HCT116 (cell line): ENCODE results near the gene NR4A1. TPM values are rescaled to one million over a fixed set of nuclear protein-coding genes. Genes with fewer than 3 reads are reported as not detected.

Experiments
- ATAC-seq: fragments of 200-7000 bp; cut with Tn5 transposase; 2 replicates; pipeline ENCODE4 v1.9.1; 2020; ENCODE audit warnings: mild to moderate bottlenecking, moderate library complexity
- BruUV-seq: library from RNA; stranded (reverse); fragments of 400-500 nt; replicated peaks from 2 replicates; lab custom pipeline; 2021; lab: Mats Ljungman, UMichigan
- CTCF ChIA-PET: fragments of 300-600 bp; sonication (Branson Sonifier 250); formaldehyde crosslinking; loops from one replicate; lab custom pipeline; 2021; ENCODE audit warnings: antibody characterized with exemption; lab: Charles Lee
- POLR2A ChIA-PET: fragments of 300-600, 350-600 bp; sonication (Branson Sonifier 250); formaldehyde crosslinking; loops from one replicate; lab custom pipeline; 2021; ENCODE audit warnings: antibody characterized with exemption; lab: Charles Lee
- RAD21 ChIA-PET, 2 experiments: fragments of 300-600 bp; sonication (Branson Sonifier 250); formaldehyde crosslinking; loops; one replicate each; lab custom pipeline; 2023; ENCODE audit warnings: low total read pairs in 2 of 2; ENCODE audit not compliant: uncharacterized antibody in 2 of 2, unreplicated experiment in 2 of 2, low non-redundant PET in 1 of 2; lab: Charles Lee
- DNase-seq: peaks from one replicate; pipeline ENCODE4 v3.0.0-alpha.2; 2010; ENCODE audit warnings: low read depth, low spot score
- H2AFZ ChIP-seq: fragments of 200-600 bp; shearing (Covaris generic), sonication (generic); 2 replicates; pipeline ENCODE4 v1.6.1; 2017; ENCODE audit warnings: low read depth, mixed run types, mixed read lengths, antibody characterized with exemption, low read length; ENCODE audit not compliant: poor library complexity, severe bottlenecking
- H3K27ac ChIP-seq: 2 replicates; pipeline ENCODE4 v1.5.1; 2012; ENCODE audit warnings: low read depth, low read length
- H3K27me3 ChIP-seq: fragments of 200-600 bp; sonication (generic); 2 replicates; pipeline ENCODE4 v1.6.1; 2016; ENCODE audit warnings: mixed run types, low read length, mixed read lengths; ENCODE audit not compliant: insufficient read depth
- H3K36me3 ChIP-seq, 2 experiments: fragments of 200-500 bp in 1 of 2; fragments of 200-600 bp in 1 of 2; sonication (Bioruptor generic) in 1 of 2; sonication (generic) in 1 of 2; 2 replicates each; pipeline versions ENCODE4 v1.5.1 to v1.6.1; 2014 to 2016; ENCODE audit warnings: low read length in 2 of 2, inconsistent platforms in 1 of 2, mixed read lengths in 1 of 2, mixed run types in 1 of 2; ENCODE audit not compliant: insufficient read depth in 2 of 2, control insufficient read depth in 1 of 2
- H3K4me1 ChIP-seq, 2 experiments: fragments of 200-600 bp in 1 of 2; sonication (generic) in 1 of 2; 2 replicates each; pipeline versions ENCODE4 v1.5.1 to v1.6.1; 2012 to 2017; ENCODE audit warnings: low read length in 2 of 2, inconsistent platforms in 1 of 2, mild to moderate bottlenecking in 1 of 2, mixed read lengths in 1 of 2, mixed run types in 1 of 2, moderate library complexity in 1 of 2; ENCODE audit not compliant: insufficient read depth in 2 of 2, control insufficient read depth in 1 of 2
- H3K4me2 ChIP-seq: fragments of 200-600 bp; sonication (generic); 2 replicates; pipeline ENCODE4 v1.6.1; 2017; ENCODE audit warnings: mixed run types, low read length, mixed read lengths
- H3K4me3 ChIP-seq, 2 experiments: fragments of 200-600 bp in 1 of 2; sonication (generic) in 1 of 2; replicated peaks in 1 of 2; 2 replicates each; pipeline ENCODE4 v1.5.1; 2011 to 2016; ENCODE audit warnings: low read length in 2 of 2, control low read depth in 1 of 2, low read depth in 1 of 2, mild to moderate bottlenecking in 1 of 2, mixed read lengths in 1 of 2, mixed run types in 1 of 2
- H3K79me2 ChIP-seq: fragments of 200-600 bp; sonication (generic); 2 replicates; pipeline ENCODE4 v1.6.1; 2017; ENCODE audit warnings: mild to moderate bottlenecking, mixed run types, low read length, moderate library complexity, mixed read lengths; ENCODE audit not compliant: insufficient read depth
- H3K9ac ChIP-seq: fragments of 200-600 bp; sonication (generic); 2 replicates; pipeline ENCODE4 v1.6.1; 2016; ENCODE audit warnings: low read length, mixed read lengths
- H3K9me2 ChIP-seq: fragments of 200-600 bp; sonication (generic), shearing (Covaris generic); 2 replicates; pipeline ENCODE4 v1.6.1; 2017; ENCODE audit warnings: mixed run types, mild to moderate bottlenecking, moderate library complexity; ENCODE audit not compliant: insufficient read depth
- H3K9me3 ChIP-seq, 2 experiments: fragments of 200-500 bp in 1 of 2; fragments of 200-600 bp in 1 of 2; sonication (Bioruptor generic) in 1 of 2; sonication (generic) in 1 of 2; 2 replicates each; pipeline ENCODE4 v1.6.1; 2014 to 2017; ENCODE audit warnings: low read length in 2 of 2, mixed read lengths in 2 of 2, inconsistent platforms in 1 of 2, low read depth in 1 of 2, mild to moderate bottlenecking in 1 of 2, mixed run types in 1 of 2, moderate library complexity in 1 of 2; ENCODE audit not compliant: control insufficient read depth in 1 of 2, insufficient read depth in 1 of 2
- H4K20me1 ChIP-seq: fragments of 200-600 bp; sonication (generic), shearing (Covaris generic); 2 replicates; pipeline ENCODE4 v1.6.1; 2017; ENCODE audit warnings: mixed run types, mild to moderate bottlenecking, moderate library complexity; ENCODE audit not compliant: insufficient read depth
- CEBPB ChIP-seq: IDR thresholded peaks from 2 replicates; pipeline ENCODE4 v1.6.1; 2012; ENCODE audit warnings: low read depth
- CTCF ChIP-seq, 3 experiments: fragments of 200-600 bp in 1 of 3; sonication (generic) in 1 of 3; IDR thresholded peaks in 2 of 3; conservative IDR thresholded peaks in 1 of 3; 2 replicates each; pipeline ENCODE4 v1.5.1; 2012 to 2017; ENCODE audit warnings: low read depth in 2 of 3, low read length in 2 of 3, antibody characterized with exemption in 1 of 3, borderline replicate concordance in 1 of 3, control low read depth in 1 of 3, mild to moderate bottlenecking in 1 of 3, mixed read lengths in 1 of 3, mixed run types in 1 of 3, moderate library complexity in 1 of 3; ENCODE audit not compliant: insufficient read depth in 1 of 3
- EGR1 ChIP-seq: IDR thresholded peaks from 2 replicates; pipeline ENCODE4 v1.6.1; 2012; ENCODE audit warnings: low read depth
- EZH2 ChIP-seq: fragments of 200-600 bp; sonication (generic); IDR thresholded peaks from 2 replicates; pipeline ENCODE4 v1.6.1; 2017; ENCODE audit warnings: antibody characterized with exemption, mixed run types
- EZH2phosphoT487 ChIP-seq: fragments of 200-600 bp; IDR thresholded peaks from 2 replicates; pipeline ENCODE4 v1.6.1; 2018; ENCODE audit warnings: antibody characterized with exemption, borderline replicate concordance
- FOSL1 ChIP-seq: IDR thresholded peaks from 2 replicates; pipeline ENCODE4 v1.6.1; 2012; ENCODE audit warnings: low read depth
- JUND ChIP-seq: IDR thresholded peaks from 2 replicates; pipeline ENCODE4 v1.6.1; 2012
- POLR2A ChIP-seq: IDR thresholded peaks from 2 replicates; pipeline ENCODE4 v1.7.0; 2011; ENCODE audit warnings: borderline replicate concordance; ENCODE audit not compliant: insufficient read depth, insufficient read length; ENCODE audit errors: extremely low read depth
- POLR2AphosphoS5 ChIP-seq: IDR thresholded peaks from 2 replicates; pipeline ENCODE4 v1.6.1; 2011; ENCODE audit warnings: mild to moderate bottlenecking, low read depth, low read length, moderate library complexity
- RAD21 ChIP-seq: IDR thresholded peaks from 2 replicates; pipeline ENCODE4 v1.6.1; 2012; ENCODE audit warnings: low read depth, mild to moderate bottlenecking
- SIN3A ChIP-seq: IDR thresholded peaks from 2 replicates; pipeline ENCODE4 v1.6.1; 2012; ENCODE audit warnings: low read depth
- SP1 ChIP-seq: IDR thresholded peaks from 2 replicates; pipeline ENCODE4 v1.6.1; 2012; ENCODE audit warnings: low read depth
- YY1 ChIP-seq: IDR thresholded peaks from 2 replicates; pipeline ENCODE4 v1.6.1; 2011; ENCODE audit warnings: low read length, low read depth, moderate library complexity, mild to moderate bottlenecking; ENCODE audit not compliant: insufficient replicate concordance; ENCODE audit errors: extremely low read depth
- ZFX ChIP-seq: fragments of 450-650 bp; IDR thresholded peaks from 2 replicates; pipeline ENCODE4 v1.6.1; 2017
- ZNF274 ChIP-seq: fragments of 200-500 bp; sonication (Bioruptor generic); IDR thresholded peaks from 2 replicates; pipeline ENCODE4 v1.6.1; 2014; ENCODE audit warnings: mild to moderate bottlenecking, low read depth, low read length, inconsistent platforms
- intact Hi-C: fragments of 100-400 bp; cut with micrococcal nuclease; formaldehyde crosslinking; loops from 2 replicates; pipeline ENCODE4 v1.10.0; 2022
- total RNA-seq: library from RNA; stranded (reverse); gene quantifications from one replicate; pipeline ENCODE4 v1.2.1, GENCODE V29; 2021; ENCODE audit not compliant: unreplicated experiment
- TF ChIP-seq, protein P1 (sequence below): IDR thresholded peaks from 2 replicates; pipeline ENCODE4 v1.6.1; 2012
- TF ChIP-seq, protein P2 (sequence below): IDR thresholded peaks from 2 replicates; pipeline ENCODE4 v1.6.1; 2012

The NR4A1 gene
- total RNA-seq, 1 experiment from 2014 or later, result 35.3 TPM

DNA sequence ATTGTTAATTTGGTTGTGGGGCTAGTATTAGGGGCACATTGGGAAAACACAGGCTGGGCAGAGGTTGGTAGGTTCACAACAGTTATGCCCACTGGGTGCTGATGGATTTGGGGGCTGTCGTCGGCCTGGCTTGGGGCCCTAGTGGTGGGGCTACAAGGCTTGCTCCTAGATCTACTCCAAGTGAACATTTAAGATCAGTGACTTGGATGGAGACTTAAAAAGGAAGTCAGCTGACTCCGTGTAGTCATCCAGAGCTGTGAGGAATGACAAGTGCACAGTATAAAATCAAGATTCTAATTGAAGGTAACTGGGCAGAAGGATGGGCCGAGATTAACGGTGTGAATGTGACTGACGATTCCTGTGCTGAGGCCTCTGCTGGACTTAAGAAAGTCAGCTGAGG lies 12.8 kb upstream of the NR4A1 start:
- Histone ChIP-seq H3K9me3 (no peaks in the 10 kb centered on the region), H2AFZ (no peak overlapping the region), H3K27me3 (no peaks in the 10 kb centered on the region), H3K4me3 (0 out of 4 replicates have a peak overlapping the region, but pooled peaks of 1 of the 2 experiments have one; percentile 77), H3K4me1 (peaks cover 8 to 30% of the 10 kb centered on the region in 2 experiments), H4K20me1 (no peaks in the 10 kb centered on the region), H3K36me3 (no peaks in the 10 kb centered on the region), H3K27ac (no peak overlapping the region)
- DNase-seq, result no peak
- ChIA-PET CTCF (interaction anchor here (1.5 kb wide), 1 partner anchor 30 kb away, joined by 5 read pairs; no protein-coding TSS in a partner anchor), RAD21 (no interaction called here)
- no peak for ATAC-seq
- TF ChIP-seq EGR1, result no peak
- TF ChIP-seq, all 23 proteins: peak for 0
- no peaks in the 10 kb centered on the region for H3K9me2 ChIP-seq
- H3K4me2 ChIP-seq, result peak overlapping the region; percentile 93
- peak overlapping the region; percentile 96 for H3K9ac ChIP-seq
- intact Hi-C loops, result no loop called here
- POLR2A ChIA-PET, result interaction anchor here (1.0 to 1.5 kb wide), 2 partner anchors 9 to 12 kb away, joined by 3 to 7 read pairs; partner anchors contain the start of gene NR4A1
- TSS peak; percentile 53 for BruUV-seq
- peaks cover 26% of the 10 kb centered on the region for H3K79me2 ChIP-seq

GRCh38 chr12:52041035-52041434 lies 10.2 kb upstream of the NR4A1 start:
- H3K79me2 ChIP-seq, result peaks cover 26% of the 10 kb centered on the region
- H3K9me3 ChIP-seq, result no peaks in the 10 kb centered on the region
- no peak overlapping the region for H3K4me2 ChIP-seq
- no peaks in the 10 kb centered on the region for H3K9me2 ChIP-seq
- POLR2A ChIA-PET, result interaction anchor here (1.1 kb wide), 1 partner anchor 10 kb away, joined by 6 read pairs; the partner anchor contains the start of gene NR4A1
- H3K27me3 ChIP-seq, result no peaks in the 10 kb centered on the region
- no peak overlapping the region for H3K27ac ChIP-seq
- H3K36me3 ChIP-seq, result no peaks in the 10 kb centered on the region
- DNase-seq (no peak), ATAC-seq (no peak)
- no TSS peak for BruUV-seq
- no peak overlapping the region for H2AFZ ChIP-seq
- no peak overlapping the region for H3K4me3 ChIP-seq
- CTCF ChIA-PET, result interaction anchor here (1.0 kb wide), 1 partner anchor 8 kb away, joined by 3 read pairs; no protein-coding TSS in a partner anchor
- RAD21 ChIA-PET, result no interaction called here
- H3K4me1 ChIP-seq, result peaks cover 6 to 28% of the 10 kb centered on the region in 2 experiments
- H3K9ac ChIP-seq, result no peak overlapping the region
- H4K20me1 ChIP-seq, result no peaks in the 10 kb centered on the region
- intact Hi-C loops, result no loop called here
- TF ChIP-seq ZNF274 (no peak), CTCF (IDR thresholded peaks at IDR 0.05 in 2 of 3, conservative IDR thresholded peaks at IDR 0.05 in 1 of 3; ENCODE audit: borderline replicate concordance in 1 of 3, insufficient read depth in 1 of 3, low read depth in 2 of 3, low read length in 2 of 3) (no peak), JUND (no peak), POLR2A (no peak), SP1 (no peak), EZH2 (no peak), YY1 (no peak), EZH2phosphoT487 (no peak), RAD21 (no peak), SIN3A (no peak), POLR2AphosphoS5 (no peak), EGR1 (no peak), FOSL1 (no peak), ZFX (no peak), CEBPB (no peak)
- TF ChIP-seq, protein P1, sequence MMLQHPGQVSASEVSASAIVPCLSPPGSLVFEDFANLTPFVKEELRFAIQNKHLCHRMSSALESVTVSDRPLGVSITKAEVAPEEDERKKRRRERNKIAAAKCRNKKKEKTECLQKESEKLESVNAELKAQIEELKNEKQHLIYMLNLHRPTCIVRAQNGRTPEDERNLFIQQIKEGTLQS, result no peak
- TF ChIP-seq, protein P2, sequence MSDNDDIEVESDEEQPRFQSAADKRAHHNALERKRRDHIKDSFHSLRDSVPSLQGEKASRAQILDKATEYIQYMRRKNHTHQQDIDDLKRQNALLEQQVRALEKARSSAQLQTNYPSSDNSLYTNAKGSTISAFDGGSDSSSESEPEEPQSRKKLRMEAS, result no peak
